HG03520 (cell line): ENCODE measurements around the gene N4BP3.
"Not testable (repeated sequence)": the region's sequence is repeated elsewhere in the genome, so short reads cannot be mapped to it uniquely, and the experiment has no call there.

Experiments
- ATAC-seq: cut with Tn5 transposase; IDR thresholded peaks from one replicate; pipeline ENCODE4 v1.9.1; 2021; ENCODE audit warnings: mild to moderate bottlenecking, moderate library complexity; ENCODE audit not compliant: unreplicated experiment

The N4BP3 gene

GRCh38 chr5:178120607-178121357, 7.5 kb downstream of the N4BP3 start:
- ATAC-seq = peak; percentile 77

- no peak for ATAC-seq
Observed at GRCh38 chr5:178121391-178122276, 8.3 kb downstream of the N4BP3 start.

GRCh38 chr5:178122346-178122745, 9.0 kb downstream of the N4BP3 start:
- ATAC-seq = no peak

DNA sequence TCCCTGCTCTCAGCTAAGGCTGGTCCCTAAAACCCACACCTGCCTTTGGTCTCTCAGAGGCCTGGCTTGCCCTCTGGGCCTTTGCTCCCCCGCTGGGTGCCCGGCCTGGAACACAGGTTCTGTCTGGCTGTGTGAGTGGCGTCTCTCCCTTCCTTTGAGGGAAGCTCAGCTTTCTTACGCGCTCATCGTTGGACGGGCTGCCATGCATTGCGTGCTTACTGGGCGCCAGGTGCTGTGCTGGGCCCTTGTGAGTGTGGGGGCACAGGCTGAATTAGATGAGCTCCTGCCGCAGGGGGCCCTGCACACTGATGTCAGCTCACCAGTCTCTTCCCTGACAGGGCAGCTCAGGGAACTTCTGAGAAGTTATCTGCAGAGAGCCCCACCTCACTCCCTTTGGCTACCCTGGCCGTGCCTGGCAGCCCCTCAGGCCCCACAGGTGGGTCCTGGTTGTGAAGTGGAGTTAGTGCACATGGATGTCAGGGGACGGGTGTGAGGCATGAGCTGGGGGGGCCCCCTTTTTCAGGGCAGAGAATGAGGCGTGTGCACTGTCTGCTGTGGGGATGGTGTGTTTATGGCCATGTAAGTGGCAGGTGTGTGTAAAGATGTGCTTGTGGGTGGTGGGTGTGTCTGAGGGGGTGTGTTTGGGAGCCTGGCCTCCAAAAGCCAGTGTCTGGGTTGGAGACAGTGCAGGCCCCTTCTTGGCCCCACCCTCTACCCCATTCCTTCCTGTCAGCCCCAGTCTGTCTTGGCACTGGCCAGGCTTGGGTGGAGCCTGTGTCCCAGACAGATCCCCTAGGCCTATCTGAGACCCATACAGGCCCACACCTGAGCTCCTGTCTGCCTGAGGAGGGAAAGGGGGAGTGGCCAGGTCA, 10.0 kb downstream of the N4BP3 start:
- no peak for ATAC-seq

GRCh38 chr5:178123966-178124925, 10.9 kb downstream of the N4BP3 start:
- ATAC-seq = no peak

- no peak for ATAC-seq
Observed at GRCh38 chr5:178125253-178125906, 12.0 kb downstream of the N4BP3 start.

DNA sequence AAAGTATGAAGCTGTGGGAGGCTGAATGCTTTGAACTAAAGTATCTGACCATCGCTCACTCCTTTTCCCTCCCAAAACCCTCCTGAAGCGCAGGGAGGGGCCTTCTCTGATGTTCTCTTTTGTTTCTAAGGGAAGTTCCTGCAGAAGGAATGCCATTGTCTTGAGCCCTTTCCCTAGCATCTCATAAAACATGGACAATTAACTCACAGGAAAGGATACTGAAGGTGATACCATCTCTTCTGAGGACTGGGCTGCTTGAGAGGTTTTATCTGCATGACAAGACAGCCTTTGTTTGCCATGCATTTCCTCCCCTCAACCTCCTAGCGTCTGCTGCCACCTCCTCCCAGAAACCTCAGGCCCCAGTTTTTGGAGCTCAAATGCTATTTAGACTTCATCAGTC, 13.2 kb downstream of the N4BP3 start:
- no peak for ATAC-seq

DNA sequence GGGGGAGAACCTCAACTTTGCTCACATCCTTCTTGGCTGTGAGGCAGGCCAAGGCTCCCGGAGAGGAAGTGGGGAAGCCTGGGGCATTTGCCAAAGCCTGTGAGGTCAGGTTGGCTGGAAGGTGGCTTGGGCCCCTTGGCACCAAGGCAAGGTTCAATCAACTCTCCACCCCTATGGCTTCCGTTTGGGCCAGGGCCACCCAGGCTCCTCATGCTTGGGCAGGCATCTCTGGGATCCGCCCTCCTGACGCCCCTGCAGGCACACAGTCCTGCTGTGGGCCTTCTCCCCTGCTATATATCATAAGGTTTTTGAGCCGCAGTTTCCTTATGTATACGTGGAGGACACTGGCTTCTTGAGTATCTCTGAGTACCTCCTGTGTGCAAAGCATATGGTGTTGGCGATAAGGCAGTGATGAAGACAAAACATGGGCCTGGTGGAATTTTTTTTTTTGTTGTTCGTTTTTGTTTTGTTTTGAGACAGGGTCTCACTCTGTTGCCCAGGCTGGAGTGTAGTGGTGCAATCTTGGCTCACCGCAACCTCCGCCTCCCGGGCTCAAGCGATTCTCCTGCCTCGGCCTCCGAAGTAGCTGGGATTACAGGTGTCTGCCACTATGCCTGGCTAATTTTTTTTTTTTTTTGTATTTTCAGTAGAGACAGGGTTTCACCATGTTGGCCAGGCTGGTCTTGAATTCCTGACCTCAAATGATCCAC, 14.1 kb downstream of the N4BP3 start:
- not testable (repeated sequence) for ATAC-seq

DNA sequence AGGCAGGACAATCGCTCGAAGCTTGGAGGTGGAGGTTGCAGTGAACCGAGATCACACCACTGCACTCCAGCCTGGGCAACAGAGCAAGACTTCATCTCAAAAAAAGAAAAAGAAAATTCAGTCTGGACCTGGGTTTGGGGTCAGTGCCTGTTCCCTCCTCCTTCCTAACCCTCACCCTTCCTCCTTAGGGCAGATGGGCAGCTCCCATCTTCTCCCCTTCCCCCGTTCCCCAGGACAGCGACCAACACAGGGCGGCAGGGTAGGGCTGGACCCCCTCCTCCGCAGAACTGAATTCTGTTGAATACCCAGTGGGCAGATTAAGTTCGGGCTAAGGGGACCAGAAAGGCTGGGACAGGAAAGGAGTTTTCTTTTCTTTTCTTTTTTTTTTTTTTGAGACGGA, 16.0 kb downstream of the N4BP3 start:
- no peak for ATAC-seq

DNA sequence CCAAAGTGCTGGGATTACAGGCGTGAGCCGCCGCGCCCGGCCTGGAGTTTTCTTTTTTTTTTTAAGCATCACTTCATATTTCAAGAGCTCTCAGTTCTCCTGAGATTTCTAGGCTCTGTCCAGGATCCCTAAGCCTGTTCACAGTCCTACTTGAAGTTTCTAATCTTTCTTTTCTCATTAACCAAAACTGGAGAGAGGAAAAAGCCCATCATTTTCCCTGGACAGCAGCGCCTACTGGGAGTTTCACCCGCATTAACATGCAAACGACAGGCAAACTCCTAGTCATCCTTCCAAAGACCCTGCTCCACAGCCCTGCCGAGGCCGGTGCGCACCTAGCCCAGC, 16.9 kb downstream of the N4BP3 start:
- ATAC-seq = not testable (repeated sequence)

GRCh38 chr5:178130576-178131445, 17.5 kb downstream of the N4BP3 start, which contains the start of gene RMND5B:
TSS of gene RMND5B (plus strand) at chr5:178131014. CDS start at chr5:178138120, 7,106 bp downstream.
- peak; percentile 84 for ATAC-seq

GRCh38 chr5:178131446-178131996, 18.2 kb downstream of the N4BP3 start:
- no peak for ATAC-seq

DNA sequence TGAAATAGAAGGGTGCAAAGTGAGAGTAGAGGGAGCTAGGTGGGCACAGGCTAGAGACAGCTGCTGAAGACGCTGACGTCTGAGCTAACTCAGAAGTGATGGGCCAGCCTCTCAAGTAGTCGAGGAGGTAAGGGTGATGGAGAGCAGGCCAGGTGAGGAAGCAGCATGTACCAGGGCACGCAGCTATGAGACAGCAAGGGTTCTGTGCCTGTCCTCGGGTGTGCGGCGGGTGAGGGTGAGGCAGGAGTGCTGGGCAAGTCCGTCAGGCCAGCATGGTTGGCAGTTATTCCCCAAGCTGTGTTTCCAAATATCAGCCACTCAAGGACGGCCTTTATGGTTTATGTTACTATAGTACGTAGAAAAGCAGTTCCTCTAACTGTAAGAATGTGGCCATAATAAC, 23.7 kb downstream of the N4BP3 start:
- ATAC-seq = no peak

DNA sequence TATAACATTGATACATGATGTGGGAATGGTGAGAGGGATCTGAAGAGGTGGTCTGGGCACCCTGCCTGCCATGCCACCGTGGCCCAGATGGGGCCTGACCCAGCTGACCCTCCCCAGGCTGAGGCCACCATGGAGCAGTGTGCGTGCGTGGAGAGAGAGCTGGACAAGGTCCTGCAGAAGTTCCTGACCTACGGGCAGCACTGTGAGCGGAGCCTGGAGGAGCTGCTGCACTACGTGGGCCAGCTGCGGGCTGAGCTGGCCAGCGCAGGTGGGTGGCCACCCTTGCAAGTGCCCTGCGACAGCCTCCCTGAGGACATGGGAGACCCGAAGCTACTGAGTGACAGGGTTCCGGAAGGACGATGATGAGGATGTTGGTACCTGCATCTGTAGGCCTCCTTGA, 24.7 kb downstream of the N4BP3 start:
- no peak for ATAC-seq

DNA sequence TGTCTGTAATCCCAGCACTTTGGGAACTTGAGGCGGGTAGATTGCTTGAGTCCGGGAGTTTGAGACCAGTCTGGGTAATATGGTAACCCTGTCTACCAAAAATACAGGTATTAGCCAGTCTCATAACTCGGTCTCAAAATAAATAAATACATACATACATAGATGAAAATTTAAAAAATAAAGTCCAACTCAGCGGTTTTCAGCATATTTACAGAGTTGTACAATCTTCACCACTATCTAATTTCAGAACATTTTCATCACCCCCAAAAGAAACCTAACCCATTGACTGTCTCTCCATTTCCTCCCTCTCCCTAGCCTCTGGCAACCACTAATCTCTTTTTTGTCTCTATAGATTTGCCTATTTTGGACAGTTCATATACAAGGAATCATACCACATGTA, 28.2 kb downstream of the N4BP3 start:
- no peak for ATAC-seq

- no peak for ATAC-seq
Observed at GRCh38 chr5:178142642-178143041, 29.3 kb downstream of the N4BP3 start.

DNA sequence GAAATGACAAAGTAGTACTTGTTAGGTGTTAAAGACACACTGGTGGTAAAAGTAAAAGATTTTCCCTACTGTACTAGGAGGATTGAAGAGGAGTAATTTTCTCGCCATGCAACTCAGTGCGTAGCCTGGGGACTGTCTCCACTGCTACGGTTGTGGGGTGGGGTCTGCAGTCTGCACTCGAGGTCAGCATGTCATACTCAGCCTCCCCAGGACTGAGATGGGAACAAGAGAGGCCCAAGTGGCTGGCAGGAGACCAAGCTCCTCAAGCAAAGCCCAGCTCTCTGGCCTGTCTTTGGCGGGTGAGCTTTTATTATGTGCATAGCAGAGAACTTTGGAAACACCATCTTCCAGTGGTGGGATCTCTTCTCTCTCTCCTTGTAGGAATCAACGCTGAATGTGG, 29.9 kb downstream of the N4BP3 start:
- no peak for ATAC-seq

- no peak for ATAC-seq
Observed at GRCh38 chr5:178143901-178144300, 30.6 kb downstream of the N4BP3 start.
